ENCODE measurements around the gene OR51G1.
"Not testable (repeated sequence)": the region's sequence is repeated elsewhere in the genome, so short reads cannot be mapped to it uniquely, and the experiment has no call there.

Gene OR51G1, protein sequence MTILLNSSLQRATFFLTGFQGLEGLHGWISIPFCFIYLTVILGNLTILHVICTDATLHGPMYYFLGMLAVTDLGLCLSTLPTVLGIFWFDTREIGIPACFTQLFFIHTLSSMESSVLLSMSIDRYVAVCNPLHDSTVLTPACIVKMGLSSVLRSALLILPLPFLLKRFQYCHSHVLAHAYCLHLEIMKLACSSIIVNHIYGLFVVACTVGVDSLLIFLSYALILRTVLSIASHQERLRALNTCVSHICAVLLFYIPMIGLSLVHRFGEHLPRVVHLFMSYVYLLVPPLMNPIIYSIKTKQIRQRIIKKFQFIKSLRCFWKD

DNA sequence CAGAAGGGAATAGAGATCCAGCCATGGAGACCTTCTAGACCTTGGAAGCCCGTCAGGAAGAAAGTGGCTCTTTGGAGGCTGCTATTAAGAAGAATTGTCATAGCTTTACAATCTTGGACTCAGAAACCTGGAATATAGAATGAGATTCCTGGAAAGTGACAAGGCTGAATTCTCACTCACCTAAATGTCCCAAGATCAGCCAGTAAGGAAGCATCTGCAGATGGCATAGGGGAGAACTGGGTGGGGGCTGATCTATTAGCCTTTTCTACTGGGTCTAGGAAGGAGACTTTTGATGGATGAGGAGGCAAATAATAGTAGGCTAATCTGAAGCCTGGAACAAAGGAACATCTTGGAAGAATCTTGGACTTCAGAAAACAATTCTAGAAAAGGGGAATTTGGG lies at the start of gene OR51G1:
TSS of gene OR51G1 (minus strand) at position 101 of the 400 bp plus-strand sequence. CDS start at position 101, 0 bp downstream.
- DNase-seq (ENCODE audit: low read depth), result no peak

DNA sequence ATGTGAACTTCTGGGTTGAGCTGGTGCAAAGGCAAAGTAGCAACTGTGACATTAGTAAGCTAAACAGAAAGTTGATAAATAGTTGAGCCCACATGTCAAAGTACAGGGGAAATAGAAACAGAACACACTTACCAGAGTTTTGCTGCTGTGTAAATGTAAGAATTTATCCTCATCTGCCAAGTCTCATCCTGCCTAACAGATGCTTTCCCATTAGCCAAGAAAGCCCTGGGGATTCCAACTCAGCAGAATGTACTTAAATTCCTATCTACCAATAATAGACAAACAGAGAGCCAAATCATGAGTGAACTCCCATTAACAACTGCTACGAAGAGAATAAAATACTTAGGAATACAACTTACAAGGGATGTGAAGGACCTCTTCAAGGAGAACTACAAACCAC lies 38.7 kb upstream of the OR51G1 start:
- DNase-seq (ENCODE audit: low read depth), result no peak

DNA sequence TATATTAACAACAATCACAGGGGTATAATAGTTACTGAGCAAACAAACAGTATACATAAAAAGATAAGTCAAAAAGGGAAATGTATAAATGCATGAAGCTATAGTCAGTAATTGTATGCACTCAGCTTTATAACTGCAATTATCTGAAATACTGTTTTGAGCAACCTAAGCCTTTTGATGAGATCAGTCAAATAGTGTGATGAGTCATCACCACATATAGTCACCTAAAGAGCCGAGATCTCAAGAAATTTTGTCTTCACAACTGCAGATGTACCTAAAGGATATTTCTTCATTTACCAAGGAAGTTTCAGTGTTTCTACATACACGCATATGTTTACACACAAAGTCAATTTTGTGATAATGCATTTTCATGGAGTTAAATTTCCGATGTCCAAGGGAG lies 36.7 kb upstream of the OR51G1 start:
- DNase-seq (ENCODE audit: low read depth), result no peak

DNA sequence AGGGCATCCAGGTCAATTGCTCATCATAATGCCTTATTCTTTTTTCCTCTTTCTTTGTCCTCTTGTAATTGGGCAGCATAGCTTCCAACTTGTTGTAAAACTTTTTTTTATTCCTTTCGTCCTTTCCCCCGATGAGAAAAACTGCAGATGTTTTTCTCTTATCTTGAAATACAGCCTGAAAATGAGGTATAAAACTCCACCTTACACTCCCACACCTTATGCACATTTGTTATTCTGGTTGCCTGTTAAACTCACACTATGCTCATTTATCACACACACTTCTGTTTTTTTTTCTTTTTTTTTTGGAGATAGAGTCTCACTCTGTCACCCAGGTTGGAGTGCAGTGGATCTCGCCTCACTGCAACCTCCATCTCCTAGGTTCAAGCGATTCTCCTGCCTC lies 33.3 kb upstream of the OR51G1 start:
- no peak for DNase-seq (ENCODE audit: low read depth)

DNA sequence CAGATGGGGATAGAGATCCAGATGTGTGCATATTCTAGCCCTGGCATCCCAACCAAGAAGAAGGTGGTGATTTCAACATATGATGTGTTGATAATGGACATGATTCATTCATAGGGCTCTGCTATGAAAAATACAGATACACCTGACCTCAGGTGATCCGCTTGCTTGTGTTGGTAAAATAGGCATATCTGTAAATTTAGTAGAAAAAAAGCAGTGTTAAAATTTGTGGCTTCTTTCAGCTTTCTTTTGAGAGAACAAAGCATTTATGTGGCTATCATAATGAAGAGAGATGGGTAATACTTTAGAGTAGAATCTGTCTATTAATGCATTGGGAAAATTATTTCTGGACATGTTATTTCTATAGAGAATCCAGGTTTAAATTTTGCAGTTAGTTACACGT lies 31.5 kb upstream of the OR51G1 start, which contains the start of gene OR51A2:
TSS of gene OR51A2 (minus strand) at position 101 of the 400 bp plus-strand sequence. CDS start at position 101, 0 bp downstream.
- not testable (repeated sequence) for DNase-seq (ENCODE audit: low read depth)

DNA sequence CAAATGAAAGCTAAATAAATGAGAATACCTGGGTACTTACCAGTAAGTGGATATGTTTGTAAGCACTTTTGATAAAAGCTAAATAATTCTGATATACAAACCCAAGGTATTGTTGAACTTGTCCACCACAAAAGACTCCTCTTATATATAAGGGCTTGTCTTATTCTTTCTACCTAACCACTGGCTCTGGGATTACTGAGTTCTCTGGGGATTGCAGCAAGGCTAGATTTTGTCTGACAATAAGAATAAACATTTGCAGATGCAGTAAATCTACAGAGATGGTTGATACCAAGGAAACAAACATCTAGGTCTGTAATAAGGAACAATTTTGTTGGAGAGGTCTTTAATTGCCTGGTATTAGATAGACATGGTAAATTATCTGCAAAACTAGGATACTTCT lies 23.4 kb upstream of the OR51G1 start, which contains the start of gene OR51A4:
TSS of gene OR51A4 (minus strand) at position 101 of the 400 bp plus-strand sequence. CDS start 505 bp downstream, outside the sequence.
- no peak for DNase-seq (ENCODE audit: low read depth)

DNA sequence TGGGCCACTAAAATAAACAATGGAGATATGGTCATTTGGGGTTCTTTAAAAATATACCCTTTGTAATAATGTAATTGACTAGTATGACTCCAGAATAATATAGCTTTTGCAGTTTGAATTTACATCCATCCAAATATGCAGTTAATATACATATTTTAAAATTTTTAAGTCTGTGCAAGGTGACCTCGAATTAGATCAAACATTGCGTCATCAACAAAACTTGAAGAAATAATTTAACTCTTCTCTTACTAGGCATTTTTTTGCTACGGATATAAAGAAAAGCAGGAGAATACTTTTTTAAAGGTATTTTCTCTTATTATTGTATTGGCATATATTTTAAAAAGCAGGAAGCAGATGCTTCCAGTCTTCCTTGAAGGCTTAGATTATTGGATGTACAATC lies 12.6 kb upstream of the OR51G1 start:
- no peak for DNase-seq (ENCODE audit: low read depth)

DNA sequence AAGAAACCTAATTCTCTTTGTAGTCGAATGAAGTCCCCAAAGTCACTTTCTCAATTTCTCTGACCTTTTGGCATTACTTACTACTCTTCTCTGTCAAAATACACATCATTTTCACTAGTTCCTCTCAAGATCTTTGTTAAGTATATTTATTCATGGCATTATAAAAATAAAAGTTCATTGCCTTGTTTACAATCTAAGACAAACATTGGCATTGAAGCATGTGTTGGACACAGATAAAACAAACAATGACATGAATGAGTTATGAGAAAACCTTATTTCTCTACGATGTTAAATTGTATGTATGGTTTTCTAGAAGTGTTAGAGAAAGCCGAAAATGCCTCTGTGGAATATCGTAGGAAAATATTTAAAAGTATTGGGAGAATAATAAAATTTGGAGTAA lies 8.6 kb upstream of the OR51G1 start:
- DNase-seq (ENCODE audit: low read depth), result no peak

DNA sequence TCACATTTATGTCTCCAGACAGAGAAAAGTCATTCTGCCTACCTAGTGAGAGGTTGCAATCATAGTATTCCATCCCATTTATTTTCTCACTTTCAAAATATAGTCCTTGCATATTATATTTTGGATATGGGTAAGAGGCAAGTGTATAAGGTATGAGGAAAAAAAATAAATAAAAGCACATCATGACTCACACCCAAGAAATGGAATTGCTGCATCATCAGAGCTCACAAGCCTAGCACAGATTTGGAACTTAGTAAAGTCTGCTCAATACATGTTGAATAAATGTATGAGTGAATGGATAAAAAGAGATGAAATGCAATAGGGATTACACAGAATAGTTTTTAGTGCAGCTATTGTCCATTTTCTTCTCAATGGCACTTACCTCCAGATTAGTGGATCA lies 2.5 kb upstream of the OR51G1 start:
- no peak for DNase-seq (ENCODE audit: low read depth)

DNA sequence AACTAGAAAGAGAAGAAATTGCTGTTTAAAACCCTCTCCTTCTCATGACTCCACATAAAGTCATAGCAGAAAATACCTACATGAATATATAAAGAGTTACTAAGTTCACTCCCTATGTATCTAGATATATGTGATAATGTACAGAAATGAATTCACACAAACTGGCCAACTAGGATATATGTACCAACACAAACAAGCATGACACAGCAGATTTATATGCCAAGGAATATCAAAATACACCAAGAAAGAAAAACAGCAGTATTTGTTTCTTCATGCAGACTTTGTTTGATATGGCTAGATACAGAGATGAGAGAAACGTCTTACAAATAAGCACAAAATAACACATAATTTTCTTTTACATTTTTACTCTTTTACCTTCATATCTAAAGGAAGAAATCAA lies 1.8 kb downstream of the OR51G1 start:
- no peak for DNase-seq (ENCODE audit: low read depth)

DNA sequence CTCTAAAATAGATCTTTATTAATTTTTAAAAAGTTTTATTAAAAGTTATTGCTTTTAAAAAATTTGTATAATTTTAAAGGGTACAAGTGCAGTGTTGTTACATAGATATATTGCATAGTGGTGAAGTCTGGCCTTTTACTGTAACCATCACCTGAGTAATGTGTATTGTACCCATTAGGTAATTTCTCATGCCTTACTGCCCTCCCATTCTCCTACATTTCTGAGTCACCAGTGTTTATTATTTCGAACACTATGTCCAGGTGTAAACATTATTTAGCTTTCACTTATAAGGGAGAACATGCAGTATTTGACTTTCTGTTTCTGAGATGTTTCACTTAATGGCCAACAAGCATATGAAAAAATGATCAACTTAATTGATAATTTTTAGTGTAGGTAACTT lies 2.3 kb downstream of the OR51G1 start:
- DNase-seq (ENCODE audit: low read depth), result no peak

DNA sequence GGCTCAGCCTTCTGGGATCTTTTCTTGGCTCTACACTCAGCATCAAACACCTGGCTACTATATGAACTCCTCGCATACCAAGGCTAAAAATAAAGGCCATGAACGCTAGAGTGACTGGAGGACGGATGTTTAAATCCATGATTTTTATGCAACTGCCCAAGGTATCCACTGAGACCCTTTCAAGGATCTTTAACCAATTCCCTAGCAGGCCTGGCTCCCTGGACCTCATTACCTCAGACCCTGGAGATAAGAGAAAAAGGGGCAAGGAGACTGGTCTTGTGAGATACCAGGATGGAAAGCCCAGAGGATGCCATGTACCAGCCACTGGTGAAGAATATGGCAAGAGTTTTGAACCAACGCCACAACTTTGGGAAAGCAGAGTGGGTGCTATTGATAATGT lies 4.9 kb downstream of the OR51G1 start, which contains the start of gene OR51G2:
TSS of gene OR51G2 (minus strand) at position 101 of the 400 bp plus-strand sequence. CDS start 3,687 bp downstream, outside the sequence.
- no peak for DNase-seq (ENCODE audit: low read depth)

DNA sequence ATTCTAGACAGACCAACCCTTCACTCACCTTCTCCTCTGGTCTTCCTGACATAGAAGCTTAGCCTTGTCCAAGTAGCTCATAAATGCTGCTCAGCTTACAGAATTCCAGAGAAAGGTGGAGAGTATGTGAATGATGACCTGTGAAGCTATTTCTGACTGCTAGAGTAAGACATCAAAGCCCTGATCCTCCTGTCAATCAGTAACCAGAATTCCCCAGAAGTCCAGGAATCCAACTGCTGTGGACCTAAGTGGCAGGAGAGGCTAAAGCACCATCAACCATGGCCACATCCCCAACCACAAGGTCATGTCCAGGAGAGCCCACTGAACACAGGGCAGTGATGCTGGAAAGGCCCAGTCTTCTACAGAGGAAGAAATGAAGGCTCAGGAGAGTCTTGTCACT lies 7.6 kb downstream of the OR51G1 start:
- no peak for DNase-seq (ENCODE audit: low read depth)

DNA sequence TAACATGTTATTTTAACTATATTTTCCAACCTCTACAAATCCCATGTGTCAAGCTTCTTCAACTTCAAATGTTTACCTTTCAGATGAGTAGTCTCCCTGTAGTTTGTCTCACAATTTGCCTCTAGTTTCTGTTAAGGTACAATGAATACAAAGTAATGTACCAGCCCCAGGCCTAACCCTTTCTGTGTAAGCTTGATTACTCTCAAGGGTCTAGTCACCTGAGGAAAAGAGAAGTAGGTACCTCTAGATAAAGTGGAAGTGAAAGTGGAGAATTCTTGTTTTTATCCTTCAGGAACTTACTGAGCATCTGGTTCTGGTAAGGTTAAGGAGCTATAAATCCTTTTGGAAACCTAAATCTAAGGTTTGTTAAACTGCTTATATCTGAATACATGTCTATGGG lies 20.7 kb downstream of the OR51G1 start, which contains the start of gene OR51A7:
TSS of gene OR51A7 (plus strand) at position 300 of the 400 bp plus-strand sequence. CDS start 3,587 bp downstream, outside the sequence.
- no peak for DNase-seq (ENCODE audit: low read depth)

DNA sequence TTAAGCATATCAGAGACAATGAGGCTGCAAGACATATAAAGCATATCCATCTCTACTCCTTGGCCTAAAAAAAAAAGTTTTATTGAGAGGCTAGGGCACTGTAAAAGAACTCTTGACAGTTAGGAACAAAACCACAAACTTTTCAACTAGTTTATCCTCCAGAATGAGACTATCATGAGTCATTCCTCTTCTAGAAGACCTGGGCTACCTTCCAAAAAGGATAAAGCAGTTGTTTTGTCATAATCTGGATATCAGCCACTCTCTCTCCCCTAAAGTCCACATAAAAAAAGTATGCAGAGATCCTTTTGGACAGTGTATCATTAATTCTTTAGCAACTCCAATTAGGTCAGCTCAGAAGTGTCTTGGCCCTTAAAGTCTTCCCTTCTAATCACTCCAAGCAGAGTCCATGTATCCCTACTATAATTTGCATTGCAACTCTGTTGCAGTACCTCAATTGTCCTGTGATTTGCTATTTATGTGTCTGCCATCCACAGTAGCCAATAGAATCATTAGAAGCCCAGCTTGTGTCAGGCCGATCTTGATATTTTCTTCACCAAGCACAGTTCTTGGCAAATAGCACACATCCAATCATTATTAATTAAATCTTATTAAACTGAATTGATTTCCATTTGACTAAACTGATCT lies 32.0 kb downstream of the OR51G1 start:
- DNase-seq (ENCODE audit: low read depth), result no peak

DNA sequence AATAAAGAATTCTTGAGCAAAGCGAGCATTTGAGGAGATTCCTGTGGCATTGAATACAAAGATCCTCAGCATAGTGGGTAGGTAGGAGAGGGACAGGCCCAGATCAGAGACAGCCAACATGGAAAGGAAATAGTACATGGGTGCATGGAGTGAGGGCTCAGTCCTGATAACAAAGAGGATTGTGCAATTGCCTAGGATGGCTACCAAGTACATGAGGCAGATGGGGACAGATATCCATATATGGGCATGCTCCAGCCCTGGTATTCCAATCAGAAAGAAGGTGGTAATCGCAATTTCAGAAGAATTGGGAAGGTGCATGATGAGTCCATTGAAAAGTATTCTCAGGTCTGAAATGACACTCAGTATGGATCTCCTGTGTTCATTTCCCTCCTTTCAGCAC lies 33.9 kb downstream of the OR51G1 start:
- DNase-seq (ENCODE audit: low read depth), result no peak

DNA sequence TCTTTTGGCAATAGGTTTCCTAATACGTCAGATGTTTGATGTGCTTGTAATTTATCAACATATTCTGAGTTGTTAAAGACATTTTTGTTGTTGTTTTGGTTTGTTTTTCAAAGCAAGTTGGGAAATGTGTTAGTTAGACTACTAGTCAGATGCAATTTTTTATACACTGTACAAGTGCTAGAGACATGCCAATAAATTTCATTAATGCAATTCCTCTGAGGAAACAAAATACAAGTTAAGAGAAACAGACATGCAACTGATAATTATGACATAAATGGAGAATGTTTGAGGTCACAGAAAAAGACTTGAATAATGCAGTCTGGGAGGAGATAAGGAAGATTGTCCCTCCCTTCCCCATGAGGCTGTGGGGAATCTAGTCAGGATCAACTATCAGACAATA lies 36.5 kb downstream of the OR51G1 start:
- no peak for DNase-seq (ENCODE audit: low read depth)

DNA sequence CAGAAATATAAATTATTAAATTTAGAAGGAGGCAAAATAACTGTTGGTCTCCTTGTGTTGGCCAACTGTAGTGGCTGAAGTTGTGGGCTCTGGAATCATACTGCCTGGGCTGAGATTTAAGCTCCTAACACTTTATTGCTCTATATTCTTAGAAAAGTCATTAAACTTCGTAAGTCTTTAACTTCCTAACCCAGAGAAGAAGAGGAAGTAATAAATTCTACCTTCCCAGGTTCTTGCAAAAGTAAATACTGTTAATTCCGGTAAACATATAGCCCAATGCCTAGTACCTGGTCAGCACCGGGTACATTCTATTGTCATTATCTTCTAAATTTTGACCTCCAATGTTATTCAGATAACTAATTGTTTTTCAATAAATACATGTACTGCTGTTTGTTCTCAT lies 38.0 kb downstream of the OR51G1 start:
- DNase-seq (ENCODE audit: low read depth), result no peak

DNA sequence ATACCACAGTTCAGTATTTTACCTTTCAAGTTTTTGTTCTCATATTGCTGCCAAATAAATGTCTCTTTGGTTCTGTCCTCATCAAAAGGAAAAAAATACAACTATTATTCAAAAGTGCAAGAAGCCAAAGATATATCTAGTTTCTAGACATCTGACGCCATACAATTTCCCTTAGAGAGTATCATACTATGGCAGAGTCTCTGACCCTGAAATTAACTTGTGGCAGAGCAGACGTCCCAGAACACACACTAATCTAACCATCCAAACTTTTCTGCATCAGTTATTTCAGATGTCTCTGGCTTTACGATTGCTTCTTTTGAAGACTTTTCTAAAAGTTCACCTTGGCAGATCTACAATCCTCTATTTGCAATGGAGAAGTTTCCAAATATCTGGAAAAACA lies 39.8 kb downstream of the OR51G1 start:
- no peak for DNase-seq (ENCODE audit: low read depth)

DNA sequence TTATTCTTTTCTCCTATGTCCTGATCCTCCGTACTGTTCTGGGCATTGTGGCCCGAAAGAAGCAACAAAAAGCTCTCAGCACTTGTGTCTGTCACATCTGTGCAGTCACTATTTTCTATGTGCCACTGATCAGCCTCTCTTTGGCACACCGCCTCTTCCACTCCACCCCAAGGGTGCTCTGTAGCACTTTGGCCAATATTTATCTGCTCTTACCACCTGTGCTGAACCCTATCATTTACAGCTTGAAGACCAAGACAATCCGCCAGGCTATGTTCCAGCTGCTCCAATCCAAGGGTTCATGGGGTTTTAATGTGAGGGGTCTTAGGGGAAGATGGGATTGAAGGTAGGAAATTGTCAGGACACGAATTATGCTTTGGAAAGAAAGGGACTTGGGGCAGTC lies 41.6 kb downstream of the OR51G1 start:
- no peak for DNase-seq (ENCODE audit: low read depth)

DNA sequence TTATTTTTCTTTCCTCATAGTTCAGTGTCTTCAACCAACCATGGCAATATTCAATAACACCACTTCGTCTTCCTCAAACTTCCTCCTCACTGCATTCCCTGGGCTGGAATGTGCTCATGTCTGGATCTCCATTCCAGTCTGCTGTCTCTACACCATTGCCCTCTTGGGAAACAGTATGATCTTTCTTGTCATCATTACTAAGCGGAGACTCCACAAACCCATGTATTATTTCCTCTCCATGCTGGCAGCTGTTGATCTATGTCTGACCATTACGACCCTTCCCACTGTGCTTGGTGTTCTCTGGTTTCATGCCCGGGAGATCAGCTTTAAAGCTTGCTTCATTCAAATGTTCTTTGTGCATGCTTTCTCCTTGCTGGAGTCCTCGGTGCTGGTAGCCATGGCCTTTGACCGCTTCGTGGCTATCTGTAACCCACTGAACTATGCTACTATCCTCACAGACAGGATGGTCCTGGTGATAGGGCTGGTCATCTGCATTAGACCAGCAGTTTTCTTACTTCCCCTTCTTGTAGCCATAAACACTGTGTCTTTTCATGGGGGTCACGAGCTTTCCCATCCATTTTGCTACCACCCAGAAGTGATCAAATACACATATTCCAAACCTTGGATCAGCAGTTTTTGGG lies 42.2 kb downstream of the OR51G1 start, which contains the start of gene OR51T1:
TSS of gene OR51T1 (plus strand) at position 41 of the 641 bp plus-strand sequence. CDS start at position 41, 0 bp downstream.
- no peak for DNase-seq (ENCODE audit: low read depth)

DNA sequence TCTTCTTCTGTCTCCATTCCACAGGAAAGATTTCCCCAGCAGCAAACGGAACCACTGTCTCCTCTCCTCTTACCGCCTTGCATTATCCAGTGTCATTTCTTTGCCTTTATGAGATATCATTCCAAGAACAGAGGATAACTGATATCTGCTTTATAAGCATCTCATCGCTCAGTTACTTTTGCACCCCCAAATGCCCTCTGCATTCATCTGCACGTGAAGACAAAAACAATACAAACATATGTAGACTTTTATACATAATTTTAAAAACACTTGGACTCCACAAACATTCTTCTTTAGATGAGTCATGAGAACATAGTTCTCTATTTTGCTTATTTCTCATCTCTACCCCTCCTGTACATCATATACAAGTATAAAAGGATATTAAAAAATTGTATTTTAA lies 43.0 kb downstream of the OR51G1 start:
- no peak for DNase-seq (ENCODE audit: low read depth)

Measured in stimulated activated CD8-positive, alpha-beta memory T cell treated with anti-CD3 and anti-CD28 coated beads, Interleukin-12 subunit alpha, Interleukin-12 subunit beta, amount 100 ng/mL, for 1 hour (primary cell).